Measurements from ENCODE around the gene TAGLN. TPM values are rescaled to one million over a fixed set of nuclear protein-coding genes. Genes with fewer than 3 reads are reported as not detected.

TAGLN gene
- total RNA-seq, 1 donor from 2014 or later, result 97.9 TPM

DNA sequence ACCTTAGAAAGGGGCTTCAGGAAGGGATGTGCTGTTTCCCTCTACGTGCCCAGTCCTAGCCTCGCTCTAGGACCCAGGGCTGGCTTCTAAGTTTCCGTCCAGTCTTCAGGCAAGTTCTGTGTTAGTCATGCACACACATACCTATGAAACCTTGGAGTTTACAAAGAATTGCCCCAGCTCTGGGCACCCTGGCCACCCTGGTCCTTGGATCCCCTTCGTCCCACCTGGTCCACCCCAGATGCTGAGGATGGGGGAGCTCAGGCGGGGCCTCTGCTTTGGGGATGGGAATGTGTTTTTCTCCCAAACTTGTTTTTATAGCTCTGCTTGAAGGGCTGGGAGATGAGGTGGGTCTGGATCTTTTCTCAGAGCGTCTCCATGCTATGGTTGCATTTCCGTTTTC lies 2.2 kb upstream of the TAGLN start:
- Mint-ChIP-seq H3K9me3 (no peaks in the 10 kb centered on the region), H3K4me1 (ENCODE audit: unreplicated experiment) (peaks cover 25% of the 10 kb centered on the region), H3K27ac (peak overlapping the region; percentile 53), H3K4me3 (no peak overlapping the region), H3K36me3 (peaks cover 14% of the 10 kb centered on the region), H3K27me3 (no peaks in the 10 kb centered on the region)
- TF ChIP-seq, protein P1, sequence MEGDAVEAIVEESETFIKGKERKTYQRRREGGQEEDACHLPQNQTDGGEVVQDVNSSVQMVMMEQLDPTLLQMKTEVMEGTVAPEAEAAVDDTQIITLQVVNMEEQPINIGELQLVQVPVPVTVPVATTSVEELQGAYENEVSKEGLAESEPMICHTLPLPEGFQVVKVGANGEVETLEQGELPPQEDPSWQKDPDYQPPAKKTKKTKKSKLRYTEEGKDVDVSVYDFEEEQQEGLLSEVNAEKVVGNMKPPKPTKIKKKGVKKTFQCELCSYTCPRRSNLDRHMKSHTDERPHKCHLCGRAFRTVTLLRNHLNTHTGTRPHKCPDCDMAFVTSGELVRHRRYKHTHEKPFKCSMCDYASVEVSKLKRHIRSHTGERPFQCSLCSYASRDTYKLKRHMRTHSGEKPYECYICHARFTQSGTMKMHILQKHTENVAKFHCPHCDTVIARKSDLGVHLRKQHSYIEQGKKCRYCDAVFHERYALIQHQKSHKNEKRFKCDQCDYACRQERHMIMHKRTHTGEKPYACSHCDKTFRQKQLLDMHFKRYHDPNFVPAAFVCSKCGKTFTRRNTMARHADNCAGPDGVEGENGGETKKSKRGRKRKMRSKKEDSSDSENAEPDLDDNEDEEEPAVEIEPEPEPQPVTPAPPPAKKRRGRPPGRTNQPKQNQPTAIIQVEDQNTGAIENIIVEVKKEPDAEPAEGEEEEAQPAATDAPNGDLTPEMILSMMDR (conservative IDR thresholded peaks at IDR 0.05), result no peak
- no peak for DNase-seq (ENCODE audit: extremely low spot score, unreplicated experiment)

- H3K27me3 Mint-ChIP-seq, result no peaks in the 10 kb centered on the region
- DNase-seq (ENCODE audit: extremely low spot score, unreplicated experiment), result no peak
- H3K27ac Mint-ChIP-seq, result peak overlapping the region; percentile 65
- peaks cover 25% of the 10 kb centered on the region for H3K4me1 Mint-ChIP-seq (ENCODE audit: unreplicated experiment)
- peak overlapping the region; percentile 76 for H3K4me3 Mint-ChIP-seq
- no peaks in the 10 kb centered on the region for H3K9me3 Mint-ChIP-seq
- TF ChIP-seq, protein P1 (conservative IDR thresholded peaks at IDR 0.05), result peak; percentile 71
- peaks cover 12% of the 10 kb centered on the region for H3K36me3 Mint-ChIP-seq
Observed at GRCh38 chr11:117197516-117198456, 1.4 kb upstream of the TAGLN start.

DNA sequence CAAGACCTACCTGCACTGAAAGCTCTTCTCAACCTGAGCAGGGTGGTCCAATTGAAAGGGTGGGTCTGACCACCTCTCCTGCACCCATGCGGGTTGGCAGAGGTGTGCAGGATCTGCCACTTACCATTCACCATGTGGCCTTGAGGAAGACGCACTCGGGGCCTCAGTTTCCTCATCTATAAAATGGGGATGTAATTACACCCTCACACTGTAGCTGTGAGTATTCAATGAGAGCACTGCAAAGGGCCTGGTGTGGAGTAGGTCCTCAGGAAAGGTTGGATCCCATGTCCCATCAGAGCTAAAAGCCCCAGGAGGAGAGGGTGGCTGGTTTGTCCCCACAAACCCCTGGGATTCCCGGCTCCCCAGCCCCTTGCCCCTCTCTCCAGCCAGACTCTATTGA lies 557 bp upstream of the TAGLN start:
- H3K27me3 Mint-ChIP-seq, result no peaks in the 10 kb centered on the region
- H3K4me3 Mint-ChIP-seq, result peak overlapping the region; percentile 76
- peaks cover 10% of the 10 kb centered on the region for H3K36me3 Mint-ChIP-seq
- no peak for DNase-seq (ENCODE audit: extremely low spot score, unreplicated experiment)
- peaks cover 25% of the 10 kb centered on the region for H3K4me1 Mint-ChIP-seq (ENCODE audit: unreplicated experiment)
- no peaks in the 10 kb centered on the region for H3K9me3 Mint-ChIP-seq
- TF ChIP-seq, protein P1 (conservative IDR thresholded peaks at IDR 0.05), result no peak
- peak overlapping the region; percentile 65 for H3K27ac Mint-ChIP-seq

- no peak for DNase-seq (ENCODE audit: extremely low spot score, unreplicated experiment)
- H3K9me3 Mint-ChIP-seq, result no peaks in the 10 kb centered on the region
- H3K4me1 Mint-ChIP-seq (ENCODE audit: unreplicated experiment), result peaks cover 25% of the 10 kb centered on the region
- H3K36me3 Mint-ChIP-seq, result peaks cover 18% of the 10 kb centered on the region
- H3K4me3 Mint-ChIP-seq, result peak overlapping the region; percentile 76
- TF ChIP-seq, protein P1 (conservative IDR thresholded peaks at IDR 0.05), result no peak
- peak overlapping the region; percentile 83 for H3K27ac Mint-ChIP-seq
- no peaks in the 10 kb centered on the region for H3K27me3 Mint-ChIP-seq
Observed at GRCh38 chr11:117199916-117200812, 994 bp downstream of the TAGLN start.

DNA sequence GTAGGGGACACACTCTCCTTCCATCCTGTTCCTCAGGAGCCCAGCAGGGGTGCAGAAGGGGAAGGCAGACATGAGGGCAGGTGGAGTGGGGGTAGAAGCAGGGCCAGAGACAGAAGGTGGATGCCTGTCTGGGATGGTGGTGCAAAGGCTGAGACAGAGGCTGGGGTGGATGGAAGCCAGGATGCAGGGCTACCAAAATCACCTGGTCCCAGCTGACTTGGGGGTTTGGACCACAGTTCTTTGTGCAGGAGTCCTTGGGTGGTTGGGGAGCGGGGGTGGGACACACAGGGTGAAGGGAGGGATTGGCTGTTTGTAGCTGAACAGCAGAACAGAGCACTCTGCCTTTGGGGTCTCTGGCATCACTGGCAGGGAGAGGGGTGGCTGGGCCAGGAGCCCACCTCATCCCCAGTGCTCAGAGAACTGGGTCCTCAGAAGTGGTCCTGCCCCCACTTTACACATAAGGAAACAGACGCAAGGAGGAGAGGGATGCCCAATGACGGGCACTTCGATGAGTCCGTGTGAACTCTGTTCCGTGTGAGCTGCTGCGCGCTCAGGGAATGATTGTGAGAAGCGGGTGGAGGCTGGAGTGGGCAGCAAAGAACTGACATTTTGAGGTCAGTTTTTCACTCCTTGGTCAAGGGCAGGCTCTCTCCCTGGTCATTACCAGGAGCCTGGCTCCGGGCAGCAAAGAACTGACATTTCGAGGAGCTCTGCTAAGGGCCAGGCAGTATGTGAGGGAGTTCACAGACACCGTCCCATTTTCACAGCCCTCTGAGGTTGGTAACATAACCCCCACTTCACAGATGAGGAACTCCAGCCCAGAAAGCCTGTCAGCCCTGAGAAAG lies 1.9 kb downstream of the TAGLN start:
- Mint-ChIP-seq H3K27me3 (no peaks in the 10 kb centered on the region), H3K27ac (peak overlapping the region; percentile 36), H3K4me3 (peak overlapping the region; percentile 76), H3K9me3 (no peaks in the 10 kb centered on the region), H3K36me3 (peaks cover 11% of the 10 kb centered on the region), H3K4me1 (ENCODE audit: unreplicated experiment) (peaks cover 25% of the 10 kb centered on the region)
- no peak for DNase-seq (ENCODE audit: extremely low spot score, unreplicated experiment)
- TF ChIP-seq, protein P1 (conservative IDR thresholded peaks at IDR 0.05), result no peak
